Stromal cell of bone marrow (primary cell): Measurements from ENCODE around the gene DCAF15.

Source experiments
- DNase-seq: peaks from one replicate; pipeline ENCODE4 v3.0.0-alpha.2; 2012; ENCODE audit warnings: low read depth

The DCAF15 gene

GRCh38 chr19:13995017-13995728 lies 42.9 kb downstream of the DCAF15 start:
- peak; percentile 40 for DNase-seq

DNA sequence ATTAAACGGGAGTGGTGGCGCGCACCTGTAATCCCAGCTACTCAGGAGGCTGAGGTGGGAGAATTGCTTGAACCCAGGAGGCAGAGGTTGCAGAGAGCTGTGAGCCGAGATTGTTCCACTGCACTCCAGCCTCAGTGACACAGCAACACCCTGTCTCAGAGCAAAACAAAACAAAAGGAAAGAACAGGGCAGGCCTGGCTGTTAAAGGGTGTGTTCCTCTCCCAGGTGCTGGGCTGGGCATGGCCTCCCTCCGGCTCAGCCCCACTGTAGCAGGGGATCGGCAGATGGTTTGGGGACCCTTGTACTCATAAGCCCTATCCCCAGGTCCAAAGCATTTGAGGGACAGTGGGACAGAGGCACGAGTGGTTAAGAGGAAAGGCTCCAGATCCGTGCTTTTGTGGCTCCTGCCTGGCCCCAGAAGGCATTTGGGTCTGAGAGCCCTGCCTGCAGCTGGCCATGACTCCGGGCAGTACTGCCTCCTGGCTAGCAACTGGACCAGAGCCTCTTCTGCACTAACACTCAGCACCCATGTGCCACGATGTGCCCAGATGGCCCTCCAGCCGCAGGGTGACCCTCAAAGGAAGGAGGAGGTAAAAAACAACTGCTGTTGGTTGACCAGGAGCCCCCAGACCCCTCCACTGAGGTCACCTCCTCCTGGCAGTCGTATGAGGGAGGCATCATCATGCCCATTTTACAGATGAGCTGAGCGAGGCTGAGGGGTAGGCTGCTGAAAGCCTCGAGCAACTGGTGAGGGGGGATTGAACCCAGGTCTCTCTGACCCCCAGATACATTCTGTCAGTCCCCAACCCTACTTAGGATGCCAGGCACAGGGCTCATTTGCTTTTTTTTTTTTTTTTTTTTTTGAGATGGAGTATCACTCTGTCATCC lies 43.8 kb downstream of the DCAF15 start:
- no peak for DNase-seq

- no peak for DNase-seq
Measured at GRCh38 chr19:13996928-13997630, 44.8 kb downstream of the DCAF15 start.

DNA sequence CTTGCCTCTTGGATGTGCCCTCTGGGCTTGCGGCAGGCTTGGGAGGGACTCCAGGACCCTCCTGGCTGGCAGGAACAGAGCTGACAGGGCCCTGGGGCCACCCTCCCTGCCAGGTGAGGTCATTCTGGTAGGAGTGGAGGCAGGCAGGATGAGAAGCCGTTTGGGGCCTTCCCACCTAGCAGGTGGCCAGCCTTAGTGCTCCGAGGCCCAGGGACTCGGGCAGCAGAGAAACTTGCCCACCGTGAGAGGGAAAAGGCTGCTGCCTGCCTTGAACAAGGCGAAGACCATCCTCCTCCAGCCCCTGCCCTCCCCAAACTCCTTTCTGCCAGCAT lies 45.3 kb downstream of the DCAF15 start:
- no peak for DNase-seq

DNA sequence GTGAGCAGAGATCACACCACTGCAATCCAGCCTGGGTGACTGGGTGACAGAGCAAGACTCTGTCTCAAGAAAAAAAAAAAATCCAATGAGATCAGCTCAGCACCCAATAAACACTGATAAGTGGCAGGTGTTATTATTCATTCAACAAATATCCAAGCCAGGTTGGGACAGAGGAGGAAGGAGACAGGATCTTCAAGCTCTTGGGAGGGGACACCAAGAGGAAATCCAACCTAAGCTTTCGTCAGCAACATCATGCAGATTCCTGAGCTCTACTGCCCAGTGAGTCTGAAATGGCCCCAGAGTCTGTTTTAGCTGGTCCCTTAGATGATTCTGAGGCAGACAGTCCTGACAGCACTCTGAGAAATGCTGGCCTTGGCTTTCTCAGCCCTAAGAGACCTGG lies 46.1 kb downstream of the DCAF15 start:
- DNase-seq: no peak

DNA sequence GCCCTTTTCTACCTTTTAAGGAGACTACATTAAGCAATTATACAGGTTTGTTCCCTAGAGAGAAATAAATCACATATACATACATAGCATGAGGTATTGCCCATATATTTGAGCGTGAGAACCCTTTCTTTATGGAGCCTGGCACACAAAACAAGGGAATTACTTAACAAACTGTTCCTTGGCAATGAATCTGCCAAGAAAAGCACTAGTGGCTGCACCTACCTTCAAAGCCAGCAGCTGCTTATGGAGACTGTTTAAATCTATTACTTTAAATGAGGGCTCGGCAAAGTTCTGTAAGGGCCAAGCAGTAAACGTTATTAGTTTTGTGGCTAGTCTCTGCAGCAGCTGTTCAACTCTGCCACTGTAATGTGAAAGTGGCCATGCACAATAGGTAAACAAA lies 46.8 kb downstream of the DCAF15 start:
- no peak for DNase-seq

DNA sequence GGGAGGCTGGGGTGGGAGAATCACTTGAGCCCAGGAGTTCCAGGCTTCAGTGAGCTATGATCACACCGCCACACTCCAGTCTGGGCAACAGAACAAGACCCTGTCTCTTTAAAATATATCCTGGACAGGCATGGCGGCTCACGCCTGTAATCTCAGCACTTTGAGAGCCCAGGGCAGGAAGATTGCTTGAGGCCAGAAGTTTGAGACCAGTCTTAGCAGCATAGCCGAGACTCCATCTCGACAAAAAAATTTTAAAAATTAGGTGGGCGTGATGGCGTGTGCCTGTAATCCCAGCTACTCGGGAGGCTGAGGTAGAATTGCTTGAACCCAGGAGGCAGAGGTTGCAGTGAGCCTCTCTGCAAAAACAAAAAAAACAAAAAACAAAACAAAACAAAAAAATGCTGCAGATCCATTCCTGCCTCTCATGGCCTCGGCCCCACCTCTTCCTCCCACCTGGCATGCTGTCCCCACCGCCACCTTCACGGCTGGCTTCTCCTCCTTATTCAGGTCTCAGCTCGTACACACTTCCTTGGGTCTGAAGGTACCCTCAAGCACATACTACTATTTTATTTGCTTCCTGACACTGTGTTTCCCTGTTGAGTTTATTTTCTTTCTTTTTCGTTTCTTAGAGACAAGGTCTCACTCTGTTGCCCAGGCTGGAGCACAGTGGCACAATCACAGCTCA lies 48.5 kb downstream of the DCAF15 start:
- no peak for DNase-seq

DNA sequence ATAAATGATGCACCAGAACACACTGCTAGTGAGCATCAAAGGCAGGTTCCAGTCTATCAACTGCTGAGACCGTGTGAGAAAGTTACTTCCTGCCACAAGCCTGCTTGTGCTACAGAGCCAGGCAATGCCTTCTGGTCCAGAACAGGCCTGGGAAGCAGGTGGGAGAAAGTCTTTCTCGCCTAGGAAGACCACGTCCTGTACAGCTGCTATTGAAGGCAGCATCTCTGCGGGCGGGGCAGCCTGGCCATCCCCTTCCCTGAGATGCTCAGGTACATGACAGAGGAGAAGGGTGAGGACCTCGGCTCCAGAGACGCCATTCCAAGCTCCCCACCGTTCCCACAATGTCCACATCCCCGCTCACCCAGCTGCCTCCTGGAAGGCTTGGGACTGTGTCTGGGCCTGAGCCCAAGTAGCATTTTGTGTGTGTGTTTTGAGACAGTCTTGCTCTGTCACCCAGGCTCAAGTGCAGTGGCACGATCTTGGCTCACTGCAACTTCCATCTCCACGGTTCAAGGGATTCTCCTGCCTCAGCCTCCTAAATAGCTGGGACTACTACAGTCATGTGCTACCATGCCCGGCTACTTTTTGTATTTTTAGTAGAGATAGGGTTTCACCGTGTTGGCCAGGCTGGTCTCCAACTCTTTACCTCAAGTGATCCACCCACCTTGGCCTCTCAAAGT lies 50.4 kb downstream of the DCAF15 start:
- DNase-seq: no peak

DNA sequence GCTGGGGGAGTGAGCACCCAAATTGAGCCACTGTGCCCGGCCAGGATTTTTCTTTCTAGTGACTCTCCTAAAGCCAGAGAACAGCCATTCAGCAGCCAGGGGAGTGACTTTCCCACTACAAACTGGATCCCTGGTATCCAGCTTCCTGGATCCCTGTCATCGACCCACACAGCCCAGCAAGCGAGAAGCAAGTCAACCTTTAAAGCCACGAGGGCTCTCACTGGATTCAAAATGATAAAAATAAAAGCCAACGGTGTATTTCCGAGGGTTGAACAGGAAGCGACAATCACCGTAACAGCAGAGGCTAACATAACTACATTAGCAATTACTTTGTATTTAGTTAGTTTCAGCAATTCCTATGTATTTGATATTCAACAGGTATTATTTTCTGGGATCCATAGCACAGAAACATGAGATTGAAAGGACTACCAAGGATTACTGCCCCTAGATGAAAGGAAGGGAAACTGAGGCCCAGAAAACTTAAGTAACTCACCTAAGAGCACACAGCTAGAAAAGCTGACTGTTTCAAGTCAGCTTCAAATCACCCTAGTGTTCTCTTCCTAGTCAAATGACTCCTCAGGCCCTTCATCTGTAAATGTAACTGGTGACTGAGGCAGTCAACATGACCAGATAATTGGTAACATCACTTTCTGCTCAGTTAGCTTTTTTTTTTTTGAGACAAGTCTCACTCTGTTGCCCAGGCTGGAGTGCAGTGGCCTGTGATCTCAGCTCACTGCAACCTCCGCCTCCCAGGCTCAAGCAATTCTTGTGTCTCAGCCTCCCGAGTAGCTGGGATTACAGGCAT lies 51.1 kb downstream of the DCAF15 start:
- no peak for DNase-seq

- no peak for DNase-seq
Measured at GRCh38 chr19:14004619-14005348, 52.5 kb downstream of the DCAF15 start.

- DNase-seq: peak; percentile 67
Measured at GRCh38 chr19:14005349-14006084, 53.2 kb downstream of the DCAF15 start.

GRCh38 chr19:14006085-14006765 lies 53.9 kb downstream of the DCAF15 start, which contains the start of gene RFX1:
TSS of gene RFX1 (minus strand) at chr19:14006320. CDS start at chr19:13993843, 12,477 bp downstream.
- peak; percentile 100 for DNase-seq

- no peak for DNase-seq
Measured at GRCh38 chr19:14006766-14007562, 54.7 kb downstream of the DCAF15 start.
